RWPE1 (cell line): ENCODE measurements around the gene ATP2B1.

ENCODE experiments used
- CTCF ChIA-PET: fragments of 350-600 bp; sonication (Branson Sonifier 250); formaldehyde crosslinking; extraction: SDS; loops from one replicate; lab custom pipeline; 2021; lab: Yijun Ruan, JAX
- POLR2A ChIA-PET: fragments of 400-600 bp; formaldehyde crosslinking; extraction: SDS; loops from one replicate; lab custom pipeline; 2020; ENCODE audit warnings: antibody characterized with exemption; ENCODE audit not compliant: low non-redundant PET; lab: Yijun Ruan, JAX
- DNase-seq: peaks from one replicate; pipeline ENCODE4 v3.0.0; 2012; ENCODE audit warnings: low spot score
- H3K27ac ChIP-seq: fragments of 450-650 bp; 2 replicates; pipeline ENCODE4 v1.5.1; 2017
- CTCF ChIP-seq: fragments of 450-650 bp; conservative IDR thresholded peaks from 2 replicates; pipeline ENCODE4 v1.5.1; 2017; ENCODE audit warnings: low read depth, mild to moderate bottlenecking

ATP2B1 gene

GRCh38 chr12:89733579-89734201 is 25.1 kb upstream of the ATP2B1 start:
- H3K27ac ChIP-seq, result no peak overlapping the region
- POLR2A ChIA-PET, result interaction anchor here (0.8 kb wide), 1 partner anchor 24 kb away, joined by 4 read pairs; no protein-coding TSS in a partner anchor
- no peak for TF ChIP-seq CTCF
- CTCF ChIA-PET, result interaction anchor here (0.8 kb wide), 1 partner anchor 72 kb away, joined by 3 read pairs; no protein-coding TSS in a partner anchor
- peak; percentile 55 for DNase-seq

GRCh38 chr12:89732522-89732921 is 23.9 kb upstream of the ATP2B1 start:
- H3K27ac ChIP-seq, result no peak overlapping the region
- DNase-seq, result no peak
- no peak for TF ChIP-seq CTCF
- POLR2A ChIA-PET, result no interaction called here
- CTCF ChIA-PET, result no interaction called here

- POLR2A ChIA-PET, result no interaction called here
- no peak for DNase-seq
- no peak for TF ChIP-seq CTCF
- no peak overlapping the region for H3K27ac ChIP-seq
- CTCF ChIA-PET, result no interaction called here
Measured at GRCh38 chr12:89731614-89732013, 23.0 kb upstream of the ATP2B1 start.

GRCh38 chr12:89731089-89731488 is 22.5 kb upstream of the ATP2B1 start:
- ChIA-PET CTCF (no interaction called here), POLR2A (no interaction called here)
- no peak for TF ChIP-seq CTCF
- no peak overlapping the region for H3K27ac ChIP-seq
- DNase-seq, result no peak

GRCh38 chr12:89729946-89730459 is 21.4 kb upstream of the ATP2B1 start:
- CTCF ChIA-PET, result no interaction called here
- TF ChIP-seq CTCF, result no peak
- DNase-seq, result no peak
- POLR2A ChIA-PET, result no interaction called here
- no peak overlapping the region for H3K27ac ChIP-seq

- no peak overlapping the region for H3K27ac ChIP-seq
- DNase-seq, result no peak
- ChIA-PET CTCF (interaction anchor here (0.5 kb wide), 1 partner anchor 48 kb away, joined by 4 read pairs; no protein-coding TSS in a partner anchor), POLR2A (no interaction called here)
- TF ChIP-seq CTCF, result no peak
Measured at GRCh38 chr12:89723276-89723675, 14.6 kb upstream of the ATP2B1 start.
